Hindlimb muscle (tissue), 1 donor: ENCODE data around the gene CCDC91. TPM values are rescaled to one million over a fixed set of nuclear protein-coding genes. Genes with fewer than 3 reads are reported as not detected.
"Not testable (repeated sequence)": the region's sequence is repeated elsewhere in the genome, so short reads cannot be mapped to it uniquely, and the experiment has no call there.

ENCODE experiments used
- DNase-seq: peaks from one replicate; pipeline ENCODE4 v3.0.0-alpha.2; 2013
- polyA plus RNA-seq: library from polyadenylated mRNA; unstranded; fragments of 120-200 nt; gene quantifications from one replicate; pipeline ENCODE4 v1.2.1, GENCODE V29; 2013; ENCODE audit not compliant: insufficient read length

The CCDC91 gene
- polyA plus RNA-seq, 1 donor = 20.1 TPM

DNA sequence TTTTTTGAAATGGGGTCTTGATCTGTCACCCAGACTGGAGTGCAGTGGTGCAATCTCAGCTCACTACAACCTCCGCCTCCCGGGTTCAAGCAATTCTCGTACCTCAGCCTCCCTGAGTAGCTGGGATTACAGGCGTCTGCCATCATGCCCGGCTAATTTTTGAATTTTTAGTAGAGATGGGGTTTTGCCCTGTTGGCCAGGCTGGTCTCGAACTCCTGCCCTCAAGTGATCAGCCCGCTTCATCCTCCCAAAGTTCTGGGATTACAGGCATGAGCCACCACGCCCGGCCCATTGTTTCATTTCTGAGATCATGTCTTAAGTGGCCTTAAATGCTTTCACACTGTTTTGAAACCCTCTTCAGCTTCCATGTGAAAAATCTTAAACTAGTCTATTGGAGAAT is 281.5 kb downstream of the CCDC91 start:
- not testable (repeated sequence) for DNase-seq

- DNase-seq = not testable (repeated sequence)
These were observed 285.9 kb downstream of the CCDC91 start for GRCh38 chr12:28476206-28476605.

DNA sequence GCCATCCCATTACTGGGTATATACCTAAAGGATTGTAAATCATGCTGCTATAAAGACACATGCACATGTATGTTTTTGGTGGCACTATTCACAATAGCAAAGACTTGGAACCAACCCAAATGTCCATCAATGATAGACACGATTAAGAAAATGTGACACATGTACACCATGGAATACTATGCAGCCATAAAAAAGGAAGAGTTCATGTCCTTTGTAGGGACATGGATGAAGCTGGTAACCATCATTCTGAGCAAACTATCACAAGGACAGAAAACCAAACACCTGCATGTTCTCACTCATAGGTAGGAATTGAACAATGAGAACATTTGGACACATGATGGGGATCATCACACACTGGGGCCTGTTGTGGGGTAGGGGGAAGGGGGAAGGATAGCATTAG is 288.8 kb downstream of the CCDC91 start:
- DNase-seq = not testable (repeated sequence)

DNA sequence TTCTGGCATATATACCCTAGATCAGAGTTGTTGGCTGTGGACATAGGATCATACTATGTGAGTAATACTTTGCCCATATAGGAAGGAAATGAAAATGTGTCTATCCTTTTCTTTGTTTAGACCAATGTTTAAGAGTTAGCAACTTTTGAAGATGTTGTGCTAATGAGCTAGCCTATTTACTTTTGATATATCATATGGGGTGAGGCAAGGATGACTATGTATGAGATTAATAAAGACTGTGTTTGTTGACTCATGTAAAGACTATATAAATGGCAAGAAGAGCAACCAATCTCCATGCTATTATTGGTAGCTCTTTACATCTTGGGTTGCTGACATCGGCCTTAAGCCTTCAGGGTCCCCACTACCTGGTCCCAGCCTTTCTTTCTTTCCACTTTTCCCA is 289.4 kb downstream of the CCDC91 start:
- no peak for DNase-seq

DNA sequence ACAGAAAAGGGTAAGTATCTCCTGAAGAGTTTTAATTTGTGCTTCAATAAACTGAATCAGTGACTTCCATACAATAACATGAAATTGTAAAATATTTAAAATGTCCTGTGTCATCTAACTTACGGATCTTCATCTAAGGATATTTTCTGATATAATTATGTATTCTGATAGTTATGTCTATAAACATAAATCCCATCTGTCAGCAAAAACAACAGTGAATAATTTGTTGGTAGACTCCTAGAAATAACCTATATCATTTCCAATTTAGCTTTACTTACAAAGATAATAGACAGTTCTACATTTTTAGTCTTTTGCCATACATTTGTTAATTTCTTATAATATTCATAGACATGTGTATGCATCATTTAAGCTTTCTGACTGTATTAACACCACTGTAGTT is 293.9 kb downstream of the CCDC91 start:
- DNase-seq = no peak

DNA sequence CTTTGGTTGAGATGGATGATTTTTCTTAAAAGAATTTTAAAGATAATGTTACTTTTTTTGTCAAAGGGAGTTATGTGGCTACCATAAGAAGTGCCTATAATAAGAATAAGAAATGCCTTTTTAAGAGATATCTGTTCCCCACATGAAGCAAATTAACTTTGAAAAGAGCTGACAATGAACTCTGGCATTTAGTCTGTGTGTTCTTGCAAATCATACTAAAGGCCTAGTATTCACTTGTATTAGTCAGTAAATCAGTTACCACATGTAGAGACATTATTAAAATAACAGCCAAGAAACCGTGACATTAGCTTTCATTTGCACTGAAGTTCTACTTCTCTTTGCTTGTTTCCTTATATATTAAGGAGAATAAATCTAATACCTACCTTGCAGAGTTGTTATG is 296.3 kb downstream of the CCDC91 start:
- no peak for DNase-seq

- DNase-seq = no peak
These were observed 299.0 kb downstream of the CCDC91 start for GRCh38 chr12:28489246-28489645.

DNA sequence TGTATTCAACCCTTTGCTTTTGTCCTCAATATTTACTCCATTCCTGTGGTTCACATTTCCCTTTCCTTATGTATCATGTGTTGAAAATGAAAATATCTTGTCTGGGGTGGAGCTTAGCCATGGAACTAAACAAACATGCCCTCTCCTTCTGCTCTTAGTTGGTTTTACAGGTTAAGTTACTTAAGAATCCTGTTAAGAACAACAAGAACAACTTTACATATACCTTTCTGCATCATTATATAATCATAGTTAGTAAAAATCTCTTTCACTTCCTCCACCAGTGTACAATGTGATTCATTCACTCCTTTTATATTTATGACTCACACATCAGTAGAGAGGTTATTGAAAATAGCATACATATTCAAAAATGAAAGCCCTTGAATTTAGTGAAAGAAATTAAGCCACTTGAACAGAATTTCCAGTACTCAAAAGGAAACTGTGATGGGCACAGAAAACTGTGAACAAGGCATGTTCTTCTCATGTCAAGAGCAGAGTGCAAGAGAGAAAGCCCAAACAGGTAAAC is 307.7 kb downstream of the CCDC91 start:
- DNase-seq = no peak

GRCh38 chr12:28498850-28499249 is 308.6 kb downstream of the CCDC91 start:
- DNase-seq = no peak

DNA sequence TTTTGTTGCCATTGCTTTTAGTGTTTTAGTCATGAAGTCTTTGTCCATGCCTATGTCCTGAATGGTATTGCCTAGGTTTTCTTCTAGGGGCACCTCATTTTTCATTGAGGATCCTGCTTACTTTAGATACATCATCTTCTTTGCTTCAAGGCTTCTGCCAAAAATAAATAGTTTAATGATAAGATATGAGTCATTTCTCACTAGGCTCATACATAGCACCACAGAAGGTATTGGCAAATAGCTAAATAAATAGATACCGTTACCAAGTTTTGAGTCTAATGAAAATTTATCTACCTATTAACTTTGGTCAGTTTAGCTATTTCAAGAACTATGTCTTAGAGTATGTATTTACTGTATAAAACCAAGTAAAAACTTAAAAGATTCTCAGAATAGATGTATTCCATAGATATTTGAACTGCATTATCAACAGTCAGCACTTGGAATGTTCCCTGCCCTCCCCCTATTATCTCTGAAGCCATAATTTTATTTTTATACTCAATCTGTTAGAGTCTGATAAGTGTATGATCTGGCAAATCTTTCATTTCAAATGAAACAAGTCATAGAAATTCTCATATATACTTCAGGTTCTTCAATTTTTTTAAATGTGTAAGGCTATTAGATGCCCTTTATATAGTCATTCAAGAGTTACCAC is 310.2 kb downstream of the CCDC91 start:
- DNase-seq = no peak

DNA sequence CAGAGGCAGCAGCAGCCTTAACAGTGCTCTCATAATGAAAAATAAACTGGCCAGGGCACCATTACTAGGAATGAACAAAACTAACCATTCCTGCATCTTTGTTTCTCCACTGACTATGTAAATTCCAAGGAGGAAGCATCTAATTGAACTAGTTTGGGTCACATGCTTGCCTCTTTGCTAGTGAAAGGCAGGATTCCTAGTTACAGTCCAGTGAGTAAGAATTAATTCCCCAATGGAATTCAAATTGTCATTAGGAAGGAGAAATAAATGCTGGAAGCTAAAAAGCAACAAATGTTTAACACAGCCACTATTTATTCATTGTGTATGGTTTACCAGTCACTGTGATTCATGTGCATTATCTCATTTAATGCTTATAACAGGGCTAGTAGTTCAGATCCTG is 316.0 kb downstream of the CCDC91 start:
- no peak for DNase-seq

DNA sequence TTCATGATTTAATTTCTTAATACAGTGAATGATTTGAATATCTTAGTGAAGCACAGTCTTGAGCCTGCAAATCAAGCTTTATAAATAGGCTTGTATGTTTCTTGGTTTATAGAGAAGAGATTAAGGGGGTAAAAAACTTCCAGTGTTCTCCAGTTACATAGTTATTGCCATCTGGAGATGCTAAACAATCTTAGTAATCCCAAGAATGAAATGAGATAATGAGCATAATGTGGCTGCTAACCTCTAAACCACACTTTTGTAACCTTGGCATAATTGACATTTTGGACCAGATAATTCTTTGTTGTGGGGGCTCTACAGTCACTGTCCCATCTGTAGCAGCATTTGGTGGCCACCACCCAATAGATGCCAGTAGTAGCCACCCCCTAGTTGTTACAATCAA is 316.8 kb downstream of the CCDC91 start:
- DNase-seq = no peak

GRCh38 chr12:28507867-28508266 is 317.6 kb downstream of the CCDC91 start:
- no peak for DNase-seq

DNA sequence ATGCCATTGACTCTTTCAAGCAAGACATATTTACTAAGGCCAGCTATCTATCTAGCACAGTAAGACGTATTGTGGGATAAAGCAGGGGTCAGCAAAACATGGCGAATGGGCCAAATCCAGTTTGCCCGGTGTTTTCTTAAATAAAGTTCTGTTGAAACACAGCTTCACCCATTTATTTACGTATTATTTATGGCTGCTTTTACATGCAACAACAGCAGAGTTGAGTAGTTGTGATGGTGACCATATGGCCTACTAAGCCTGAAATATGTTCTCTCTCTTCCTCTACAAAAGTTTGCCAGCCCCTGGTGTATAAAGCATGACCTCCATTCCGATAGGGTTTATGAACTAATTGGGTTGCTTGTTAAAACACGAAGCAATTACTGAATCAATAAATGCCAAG is 322.1 kb downstream of the CCDC91 start:
- no peak for DNase-seq

GRCh38 chr12:28512876-28513275 is 322.6 kb downstream of the CCDC91 start:
- no peak for DNase-seq

- no peak for DNase-seq
These were observed 323.7 kb downstream of the CCDC91 start for GRCh38 chr12:28513983-28514382.

- DNase-seq = no peak
These were observed 326.8 kb downstream of the CCDC91 start for GRCh38 chr12:28517101-28517500.

DNA sequence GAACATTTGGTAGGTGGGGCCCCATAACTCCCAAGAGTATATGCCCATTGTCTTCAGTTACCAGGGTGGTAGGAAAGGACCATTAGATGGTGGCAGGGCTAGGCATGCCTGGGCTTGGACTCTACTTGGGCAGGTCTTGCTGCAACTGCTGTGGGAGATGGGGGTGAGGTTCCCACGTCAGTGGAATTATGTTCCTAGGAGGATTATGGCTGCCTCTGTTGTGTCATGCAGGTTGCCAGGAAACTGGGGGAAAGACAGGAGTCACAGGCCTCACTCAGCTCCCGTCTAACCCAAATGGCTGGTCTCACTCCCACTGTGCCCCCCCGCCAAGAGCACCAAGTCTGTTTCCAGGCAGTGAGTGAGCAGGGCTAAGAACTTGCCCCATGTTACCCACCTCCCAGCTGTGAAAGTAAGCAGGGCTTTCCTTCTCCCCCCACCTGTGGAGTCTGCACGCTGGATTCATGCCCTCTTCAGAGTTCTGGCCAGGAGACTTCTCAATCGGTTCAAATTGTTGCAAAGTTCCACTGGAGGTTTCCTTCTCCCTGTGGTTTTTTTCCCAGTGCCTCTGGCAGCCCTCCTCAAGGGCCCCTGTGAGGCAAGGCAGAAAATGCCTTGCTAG is 337.5 kb downstream of the CCDC91 start:
- no peak for DNase-seq

DNA sequence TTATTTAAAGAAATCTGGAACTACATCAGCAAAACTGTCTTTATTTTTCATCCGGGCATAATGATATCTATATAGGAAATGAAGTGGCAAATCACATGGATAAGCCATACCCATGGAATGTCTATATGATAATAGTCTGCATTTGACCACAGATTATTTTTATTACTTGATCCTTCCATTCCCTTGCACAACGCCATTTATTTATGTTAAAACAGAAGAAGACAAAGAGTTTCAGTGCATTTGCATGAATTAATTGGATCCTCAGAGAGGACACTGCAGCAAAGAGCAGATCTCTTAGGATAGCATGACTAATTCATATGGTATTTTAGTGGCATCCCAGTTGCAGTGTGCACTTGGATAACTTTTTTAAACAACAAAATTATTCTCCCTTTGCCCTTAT is 345.0 kb downstream of the CCDC91 start:
- DNase-seq = no peak

DNA sequence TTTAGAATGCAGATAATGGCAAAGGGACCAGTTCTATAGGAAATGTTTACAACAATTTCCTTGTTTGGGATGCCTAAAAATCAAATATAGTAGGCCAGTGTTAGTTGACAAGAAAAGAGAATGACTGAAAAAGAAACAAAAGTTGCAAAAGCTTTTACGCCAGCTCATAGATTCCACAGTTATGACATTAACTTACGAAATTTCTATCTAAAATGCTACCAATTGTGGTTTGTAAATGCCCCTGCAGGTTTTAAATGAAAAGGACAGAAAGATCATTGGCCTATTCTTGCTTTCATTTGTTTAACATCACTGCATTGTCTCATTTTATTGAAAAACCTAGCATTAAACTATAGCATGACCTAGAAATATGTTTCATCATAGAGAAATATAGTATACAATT is 345.8 kb downstream of the CCDC91 start:
- no peak for DNase-seq

DNA sequence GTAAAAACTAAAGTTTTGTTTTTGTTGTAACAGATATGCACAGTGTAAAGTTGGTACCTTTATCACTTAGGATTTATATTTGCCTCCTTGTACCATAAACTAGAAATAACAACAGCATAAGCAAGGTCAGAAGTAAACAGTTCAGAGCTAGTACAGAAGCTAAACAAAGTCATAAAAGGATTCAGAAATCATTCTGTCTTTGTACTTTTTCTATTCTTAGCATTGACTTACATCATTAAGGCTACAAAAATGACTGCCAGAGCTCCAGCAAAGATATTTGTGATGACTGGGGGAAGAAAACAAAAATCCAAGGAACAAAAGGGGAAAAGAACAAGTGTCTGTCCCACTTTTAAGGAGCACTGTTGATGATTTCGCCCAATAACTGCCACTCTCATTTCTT is 347.2 kb downstream of the CCDC91 start:
- no peak for DNase-seq

- DNase-seq = no peak
These were observed 349.6 kb downstream of the CCDC91 start for GRCh38 chr12:28539691-28540323.

- no peak for DNase-seq
These were observed 350.1 kb downstream of the CCDC91 start for GRCh38 chr12:28540324-28540714.
